H9 (cell line): ENCODE results near the gene THSD7A. TPM values are rescaled to one million over a fixed set of nuclear protein-coding genes. Genes with fewer than 3 reads are reported as not detected.

Experiments
- DNase-seq: peaks from one replicate; pipeline ENCODE4 v3.0.0-alpha.2; 2017
- H2AFZ ChIP-seq: one replicate; pipeline ENCODE4 v1.6.1; 2013; ENCODE audit warnings: mild to moderate bottlenecking, low read length, control low read depth, moderate library complexity
- H2AK5ac ChIP-seq: 2 replicates; pipeline ENCODE4 v1.6.1; 2013; ENCODE audit warnings: low read length, control low read depth, mixed read lengths; ENCODE audit not compliant: insufficient read length
- H2BK120ac ChIP-seq: one replicate; pipeline ENCODE4 v1.6.1; 2013; ENCODE audit warnings: low read depth, mild to moderate bottlenecking, low read length, control low read depth, inconsistent platforms; ENCODE audit not compliant: poor library complexity, severe bottlenecking
- H2BK12ac ChIP-seq: 2 replicates; pipeline ENCODE4 v1.6.1; 2013; ENCODE audit warnings: low read length, control low read depth, mixed read lengths, low read depth; ENCODE audit not compliant: insufficient read length
- H2BK15ac ChIP-seq: 2 replicates; pipeline ENCODE4 v1.6.1; 2013; ENCODE audit warnings: low read depth, low read length, control low read depth
- H2BK20ac ChIP-seq: one replicate; pipeline ENCODE4 v1.6.1; 2013; ENCODE audit warnings: low read depth, mild to moderate bottlenecking, low read length, control low read depth, inconsistent platforms; ENCODE audit not compliant: poor library complexity, severe bottlenecking
- H2BK5ac ChIP-seq: 2 replicates; pipeline ENCODE4 v1.6.1; 2013; ENCODE audit warnings: low read length, control low read depth, mixed read lengths; ENCODE audit not compliant: insufficient read length
- H3K14ac ChIP-seq: 2 replicates; pipeline ENCODE4 v1.6.1; 2013; ENCODE audit warnings: low read length, control low read depth; ENCODE audit not compliant: insufficient read depth
- H3K18ac ChIP-seq: 2 replicates; pipeline ENCODE4 v1.6.1; 2013; ENCODE audit warnings: low read depth, mild to moderate bottlenecking, mixed read lengths, low read length, control low read depth; ENCODE audit not compliant: insufficient read length
- H3K23ac ChIP-seq: 2 replicates; pipeline ENCODE4 v1.6.1; 2013; ENCODE audit warnings: low read length, control low read depth, mixed read lengths, low read depth; ENCODE audit not compliant: insufficient read length
- H3K23me2 ChIP-seq: 2 replicates; pipeline ENCODE4 v1.6.1; 2013; ENCODE audit warnings: low read depth, mild to moderate bottlenecking, mixed read lengths, low read length, control low read depth; ENCODE audit not compliant: insufficient read length, poor library complexity, severe bottlenecking
- H3K27ac ChIP-seq: 2 replicates; pipeline ENCODE4 v1.5.1; 2013; ENCODE audit warnings: low read length, control low read depth, mixed read lengths, low read depth; ENCODE audit not compliant: insufficient read length
- H3K27me3 ChIP-seq: 2 replicates; pipeline ENCODE4 v1.6.1; 2013; ENCODE audit warnings: low read length, control low read depth, inconsistent platforms; ENCODE audit not compliant: insufficient read depth
- H3K4ac ChIP-seq: 2 replicates; pipeline ENCODE4 v1.6.1; 2013; ENCODE audit warnings: low read depth, mild to moderate bottlenecking, control low read depth, inconsistent platforms, low read length, moderate library complexity
- H3K4me1 ChIP-seq: 2 replicates; pipeline ENCODE4 v1.6.1; 2013; ENCODE audit warnings: low read length, control low read depth, inconsistent platforms; ENCODE audit not compliant: insufficient read depth
- H3K4me2 ChIP-seq: 2 replicates; pipeline ENCODE4 v1.6.1; 2013; ENCODE audit warnings: low read length, control low read depth, mixed read lengths; ENCODE audit not compliant: insufficient read length, insufficient read depth
- H3K56ac ChIP-seq: 2 replicates; pipeline ENCODE4 v1.6.1; 2013; ENCODE audit warnings: low read depth, mild to moderate bottlenecking, mixed read lengths, low read length, control low read depth; ENCODE audit not compliant: insufficient read length
- H3K79me1 ChIP-seq: 2 replicates; pipeline ENCODE4 v1.6.1; 2013; ENCODE audit warnings: low read depth, mild to moderate bottlenecking, moderate library complexity, low read length, control low read depth, inconsistent platforms; ENCODE audit not compliant: insufficient read depth, poor library complexity, severe bottlenecking
- H3K79me2 ChIP-seq: 2 replicates; pipeline ENCODE4 v1.6.1; 2013; ENCODE audit warnings: low read length, control low read depth, inconsistent platforms; ENCODE audit not compliant: insufficient read depth
- H3K9ac ChIP-seq: 2 replicates; pipeline ENCODE4 v1.6.1; 2013; ENCODE audit warnings: low read length, control low read depth, mixed read lengths; ENCODE audit not compliant: insufficient read length; ENCODE audit errors: extremely low read depth
- H3K9me3 ChIP-seq: one replicate; pipeline ENCODE4 v1.6.1; 2013; ENCODE audit warnings: low read depth, low read length, inconsistent platforms; ENCODE audit not compliant: control insufficient read depth
- H3T11ph ChIP-seq: one replicate; pipeline ENCODE4 v1.6.1; 2013; ENCODE audit warnings: mild to moderate bottlenecking, low read length, control low read depth, inconsistent platforms
- H4K20me1 ChIP-seq: one replicate; pipeline ENCODE4 v1.6.1; 2013; ENCODE audit not compliant: control insufficient read depth, insufficient read length, insufficient read depth
- H4K5ac ChIP-seq: 2 replicates; pipeline ENCODE4 v1.6.1; 2013; ENCODE audit warnings: low read depth, mild to moderate bottlenecking, mixed read lengths, low read length, control low read depth; ENCODE audit not compliant: insufficient read length
- H4K8ac ChIP-seq: replicated peaks from 2 replicates; pipeline ENCODE4 v1.6.1; 2013; ENCODE audit warnings: low read length, control low read depth, mixed read lengths, low read depth; ENCODE audit not compliant: insufficient read length
- H4K91ac ChIP-seq: 2 replicates; pipeline ENCODE4 v1.6.1; 2013; ENCODE audit warnings: low read depth, mild to moderate bottlenecking, moderate library complexity, mixed read lengths, low read length, control low read depth; ENCODE audit not compliant: insufficient read length
- H3K27ac Mint-ChIP-seq, 3 experiments: 2 replicates in 2 of 3; 3 replicates in 1 of 3; pipeline ENCODE4 v1.8.0; 2020 to 2021; ENCODE audit warnings: mixed read lengths in 3 of 3, mild to moderate bottlenecking in 1 of 3, moderate library complexity in 1 of 3
- H3K27me3 Mint-ChIP-seq: 2 replicates; pipeline ENCODE4 v1.8.0; 2021; ENCODE audit warnings: low read depth, mild to moderate bottlenecking, moderate library complexity, mixed read lengths
- H3K36me3 Mint-ChIP-seq, 3 experiments: 2 replicates in 2 of 3; 3 replicates in 1 of 3; pipeline ENCODE4 v1.8.0; 2020 to 2021; ENCODE audit warnings: low read depth in 3 of 3, mixed read lengths in 3 of 3; ENCODE audit not compliant: insufficient read depth in 1 of 3
- H3K4me1 Mint-ChIP-seq, 2 experiments: 2 replicates each; pipeline ENCODE4 v1.8.0; 2020; ENCODE audit warnings: mixed read lengths in 2 of 2
- H3K4me3 Mint-ChIP-seq, 2 experiments: 2 replicates in 1 of 2; 3 replicates in 1 of 2; pipeline ENCODE4 v1.8.0; 2020 to 2021; ENCODE audit warnings: mild to moderate bottlenecking in 2 of 2, mixed read lengths in 2 of 2, moderate library complexity in 1 of 2
- H3K9me3 Mint-ChIP-seq, 2 experiments: 2 replicates in 1 of 2; 3 replicates in 1 of 2; pipeline ENCODE4 v1.8.0; 2020; ENCODE audit warnings: mild to moderate bottlenecking in 2 of 2, mixed read lengths in 2 of 2, moderate library complexity in 1 of 2
- WGBS: extraction: QIAGEN DNeasy Blood & Tissue Kit; methylation state at CpG from one replicate; pipeline ENCODE4 v1.1.7; 2013; ENCODE audit warnings: missing lambda C conversion rate, low lambda C conversion rate, mixed read lengths; ENCODE audit not compliant: insufficient read length; ENCODE audit errors: extremely low coverage; 5-methylcytosine and 5-hydroxymethylcytosine counted together
- total RNA-seq: library from RNA; stranded (reverse); gene quantifications from 2 replicates; pipeline ENCODE4 v1.2.1, GENCODE V29; 2021
- TF ChIP-seq, protein P1 (sequence below): fragments of 200-600 bp; sonication (generic); conservative IDR thresholded peaks from 3 replicates; pipeline ENCODE4 v1.8.0; 2021; ENCODE audit warnings: antibody characterized with exemption, mild to moderate bottlenecking

THSD7A gene
- total RNA-seq, 1 experiment from 2014 or later, result 0.42 TPM

DNA sequence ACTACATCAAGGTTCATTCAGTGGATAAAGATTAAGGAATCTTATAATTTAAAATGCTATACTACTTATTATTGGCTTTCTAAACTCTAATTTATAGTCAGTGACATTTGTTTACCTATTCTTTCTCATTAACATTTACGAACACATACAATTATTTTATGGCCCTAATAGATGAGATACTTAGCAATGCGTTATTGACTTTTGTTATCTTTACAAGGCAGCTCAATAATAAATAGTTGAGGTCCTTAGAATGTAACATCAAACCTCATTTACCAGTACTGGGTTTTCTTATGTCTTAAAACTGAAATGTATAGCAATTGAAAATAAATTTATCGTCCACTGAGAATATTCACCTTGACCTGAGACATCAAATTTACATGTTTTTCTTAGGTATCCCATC is 89.0 kb downstream of the THSD7A start:
- Histone ChIP-seq H3K18ac (no peak overlapping the region), H3K56ac (no peak overlapping the region), H3K4me1 (no peaks in the 10 kb centered on the region), H3K79me1 (no peaks in the 10 kb centered on the region), H3K4ac (no peak overlapping the region), H3K27ac (no peak overlapping the region), H3K23me2 (no peaks in the 10 kb centered on the region), H2BK12ac (no peak overlapping the region), H4K20me1 (no peaks in the 10 kb centered on the region), H2AFZ (no peak overlapping the region), H2AK5ac (no peak overlapping the region), H3K23ac (no peak overlapping the region), H3T11ph (no peak overlapping the region), H3K4me2 (no peak overlapping the region), H2BK120ac (no peak overlapping the region), H3K79me2 (no peaks in the 10 kb centered on the region), H4K8ac (no peak overlapping the region), H3K9me3 (no peaks in the 10 kb centered on the region), H3K27me3 (no peaks in the 10 kb centered on the region), H2BK15ac (no peak overlapping the region), H3K14ac (no peak overlapping the region), H3K9ac (no peak overlapping the region), H4K5ac (no peak overlapping the region), H2BK20ac (no peak overlapping the region), H2BK5ac (no peak overlapping the region), H4K91ac (no peak overlapping the region)
- H3K4me1 Mint-ChIP-seq, result no peaks in the 10 kb centered on the region
- WGBS, result no CpG with 5 or more reads among the region's 3 CpGs
- peaks cover 0 to 5% of the 10 kb centered on the region in 2 experiments; a peak in 3 of 5 replicates for H3K9me3 Mint-ChIP-seq
- peaks cover 0 to 5% (median 0%) of the 10 kb centered on the region in 3 experiments; a peak in 1 of 7 replicates for H3K36me3 Mint-ChIP-seq
- no peak overlapping the region for H3K27ac Mint-ChIP-seq
- H3K4me3 Mint-ChIP-seq, result no peak overlapping the region
- TF ChIP-seq, protein P1, sequence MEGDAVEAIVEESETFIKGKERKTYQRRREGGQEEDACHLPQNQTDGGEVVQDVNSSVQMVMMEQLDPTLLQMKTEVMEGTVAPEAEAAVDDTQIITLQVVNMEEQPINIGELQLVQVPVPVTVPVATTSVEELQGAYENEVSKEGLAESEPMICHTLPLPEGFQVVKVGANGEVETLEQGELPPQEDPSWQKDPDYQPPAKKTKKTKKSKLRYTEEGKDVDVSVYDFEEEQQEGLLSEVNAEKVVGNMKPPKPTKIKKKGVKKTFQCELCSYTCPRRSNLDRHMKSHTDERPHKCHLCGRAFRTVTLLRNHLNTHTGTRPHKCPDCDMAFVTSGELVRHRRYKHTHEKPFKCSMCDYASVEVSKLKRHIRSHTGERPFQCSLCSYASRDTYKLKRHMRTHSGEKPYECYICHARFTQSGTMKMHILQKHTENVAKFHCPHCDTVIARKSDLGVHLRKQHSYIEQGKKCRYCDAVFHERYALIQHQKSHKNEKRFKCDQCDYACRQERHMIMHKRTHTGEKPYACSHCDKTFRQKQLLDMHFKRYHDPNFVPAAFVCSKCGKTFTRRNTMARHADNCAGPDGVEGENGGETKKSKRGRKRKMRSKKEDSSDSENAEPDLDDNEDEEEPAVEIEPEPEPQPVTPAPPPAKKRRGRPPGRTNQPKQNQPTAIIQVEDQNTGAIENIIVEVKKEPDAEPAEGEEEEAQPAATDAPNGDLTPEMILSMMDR, result no peak
- no peaks in the 10 kb centered on the region for H3K27me3 Mint-ChIP-seq
- no peak for DNase-seq
